GM12874 (cell line): ENCODE data around the gene PIWIL1.

ENCODE experiments used
- TF ChIP-seq, protein P1 (sequence below): IDR thresholded peaks from 2 replicates; pipeline ENCODE4 v1.5.1; 2011; ENCODE audit warnings: low read depth, mild to moderate bottlenecking, control low read depth, low read length, moderate library complexity; ENCODE audit not compliant: insufficient read depth

Gene PIWIL1

DNA sequence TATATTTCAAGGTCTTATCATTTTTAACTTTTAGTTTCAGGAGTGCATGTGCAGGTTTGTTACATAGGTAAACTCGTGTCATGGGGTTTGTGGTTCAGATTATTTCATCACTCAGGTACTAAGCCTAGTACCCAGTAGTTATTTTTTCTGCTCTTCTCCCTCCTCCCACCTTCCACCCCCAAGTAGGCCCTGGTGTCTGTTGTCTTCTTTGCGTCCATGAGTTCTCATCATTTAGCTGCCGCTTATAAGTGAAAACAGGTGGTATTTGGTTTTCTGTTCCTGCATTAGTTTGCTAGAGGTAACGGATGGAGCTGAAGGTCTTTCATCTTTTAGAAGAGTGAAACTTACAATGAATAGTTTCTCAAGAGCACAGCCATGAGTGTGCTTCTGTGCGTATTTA, 24.4 kb downstream of the PIWIL1 start:
- TF ChIP-seq, protein P1, sequence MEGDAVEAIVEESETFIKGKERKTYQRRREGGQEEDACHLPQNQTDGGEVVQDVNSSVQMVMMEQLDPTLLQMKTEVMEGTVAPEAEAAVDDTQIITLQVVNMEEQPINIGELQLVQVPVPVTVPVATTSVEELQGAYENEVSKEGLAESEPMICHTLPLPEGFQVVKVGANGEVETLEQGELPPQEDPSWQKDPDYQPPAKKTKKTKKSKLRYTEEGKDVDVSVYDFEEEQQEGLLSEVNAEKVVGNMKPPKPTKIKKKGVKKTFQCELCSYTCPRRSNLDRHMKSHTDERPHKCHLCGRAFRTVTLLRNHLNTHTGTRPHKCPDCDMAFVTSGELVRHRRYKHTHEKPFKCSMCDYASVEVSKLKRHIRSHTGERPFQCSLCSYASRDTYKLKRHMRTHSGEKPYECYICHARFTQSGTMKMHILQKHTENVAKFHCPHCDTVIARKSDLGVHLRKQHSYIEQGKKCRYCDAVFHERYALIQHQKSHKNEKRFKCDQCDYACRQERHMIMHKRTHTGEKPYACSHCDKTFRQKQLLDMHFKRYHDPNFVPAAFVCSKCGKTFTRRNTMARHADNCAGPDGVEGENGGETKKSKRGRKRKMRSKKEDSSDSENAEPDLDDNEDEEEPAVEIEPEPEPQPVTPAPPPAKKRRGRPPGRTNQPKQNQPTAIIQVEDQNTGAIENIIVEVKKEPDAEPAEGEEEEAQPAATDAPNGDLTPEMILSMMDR: no peak

GRCh38 chr12:130364578-130364977, 26.9 kb downstream of the PIWIL1 start:
- TF ChIP-seq, protein P1: no peak

DNA sequence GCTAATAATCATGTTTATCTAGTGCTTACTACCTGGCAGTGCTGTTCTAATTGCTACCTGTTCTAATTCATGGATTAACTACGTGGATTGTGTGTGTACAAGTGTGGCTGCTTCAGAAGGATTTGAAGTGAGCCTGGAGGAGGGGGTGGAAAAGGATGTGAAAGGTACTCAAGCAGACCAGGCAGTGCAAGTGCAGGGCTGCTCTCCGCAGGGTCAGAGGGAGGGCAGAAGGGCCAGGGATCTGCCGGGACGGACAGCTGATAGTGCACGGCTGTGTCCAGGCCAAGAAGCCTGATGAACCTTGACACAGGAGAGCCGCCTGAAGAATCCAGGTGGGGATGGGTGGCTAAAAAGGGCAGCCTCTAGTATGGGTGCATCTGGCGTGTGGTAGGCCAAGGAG, 28.5 kb downstream of the PIWIL1 start:
- TF ChIP-seq, protein P1: no peak

GRCh38 chr12:130367003-130367402, 29.3 kb downstream of the PIWIL1 start:
- TF ChIP-seq, protein P1: no peak

DNA sequence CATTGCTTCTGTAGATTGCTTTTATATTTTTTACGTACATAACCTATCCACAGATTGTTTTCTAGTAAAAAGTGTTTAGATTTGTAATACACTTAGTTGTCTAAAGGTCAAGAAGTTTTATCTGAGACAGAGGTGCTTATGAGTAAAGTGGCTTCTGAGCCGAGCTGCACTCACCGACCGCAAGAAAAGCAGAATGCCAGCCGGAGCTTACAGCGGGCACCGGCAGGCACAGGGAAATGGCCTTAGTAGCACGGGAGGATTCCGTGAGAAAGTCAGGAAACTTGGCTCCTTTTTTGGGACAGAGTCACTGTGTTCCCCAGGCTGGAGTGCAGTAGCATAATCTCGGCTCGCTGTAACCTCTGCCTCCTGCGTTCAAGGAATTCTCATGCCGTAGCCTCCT, 29.8 kb downstream of the PIWIL1 start:
- TF ChIP-seq, protein P1: no peak

DNA sequence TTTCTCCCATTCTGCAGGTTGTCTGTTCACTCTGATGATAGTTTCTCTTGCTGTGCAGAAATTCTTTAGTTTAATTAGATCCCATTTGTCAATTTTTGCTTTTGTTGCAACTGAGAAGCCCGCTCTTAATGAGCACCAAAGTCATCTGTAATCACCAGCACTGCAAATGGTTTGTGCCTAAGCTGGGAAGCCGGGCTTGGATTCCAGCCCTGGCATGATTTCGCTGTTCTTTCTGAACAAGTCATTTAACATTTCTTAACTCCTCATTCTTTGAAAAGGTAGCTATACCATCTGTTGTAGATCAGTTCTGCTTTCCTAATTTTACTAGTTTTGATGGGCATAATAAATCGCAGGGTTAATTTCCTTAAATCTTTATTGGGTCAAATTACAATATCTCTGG, 32.1 kb downstream of the PIWIL1 start:
- TF ChIP-seq, protein P1: no peak

- TF ChIP-seq, protein P1: no peak
Observed at GRCh38 chr12:130371296-130371695, 33.6 kb downstream of the PIWIL1 start.

GRCh38 chr12:130372936-130373335, 35.2 kb downstream of the PIWIL1 start:
- TF ChIP-seq, protein P1: no peak
